GM18907 (cell line): ENCODE measurements around the gene DEPDC1.
"Not testable (repeated sequence)": the region's sequence is repeated elsewhere in the genome, so short reads cannot be mapped to it uniquely, and the experiment has no call there.

Source experiments
- ATAC-seq: cut with Tn5 transposase; IDR thresholded peaks from one replicate; pipeline ENCODE4 v1.9.1; 2021; ENCODE audit warnings: mild to moderate bottlenecking, moderate library complexity; ENCODE audit not compliant: unreplicated experiment

Gene DEPDC1

GRCh38 chr1:68479501-68479900, 17.4 kb downstream of the DEPDC1 start:
- ATAC-seq, result no peak

GRCh38 chr1:68478662-68479061, 18.2 kb downstream of the DEPDC1 start:
- ATAC-seq, result no peak

- ATAC-seq, result not testable (repeated sequence)
These were observed 20.3 kb downstream of the DEPDC1 start for GRCh38 chr1:68476626-68477025.

- no peak for ATAC-seq
These were observed 23.8 kb downstream of the DEPDC1 start for GRCh38 chr1:68473060-68473459.

GRCh38 chr1:68470388-68470970, 26.4 kb downstream of the DEPDC1 start:
- no peak for ATAC-seq

GRCh38 chr1:68464891-68465290, 32.0 kb downstream of the DEPDC1 start:
- ATAC-seq, result no peak

GRCh38 chr1:68460935-68461334, 35.9 kb downstream of the DEPDC1 start:
- ATAC-seq, result no peak

- no peak for ATAC-seq
These were observed 37.1 kb downstream of the DEPDC1 start for GRCh38 chr1:68459796-68460195.

- ATAC-seq, result no peak
These were observed 37.8 kb downstream of the DEPDC1 start for GRCh38 chr1:68459091-68459490.

GRCh38 chr1:68456202-68456601, 40.7 kb downstream of the DEPDC1 start:
- ATAC-seq, result no peak

- peak; percentile 69 for ATAC-seq
These were observed 42.3 kb downstream of the DEPDC1 start for GRCh38 chr1:68454534-68454933.

GRCh38 chr1:68453060-68453670, 43.7 kb downstream of the DEPDC1 start:
- no peak for ATAC-seq

GRCh38 chr1:68449901-68450300, 47.0 kb downstream of the DEPDC1 start, which contains the start of gene RPE65:
RPE65 (minus strand) TSS chr1:68449954; CDS start chr1:68449905, 49 bp downstream.
- no peak for ATAC-seq

GRCh38 chr1:68448365-68448764, 48.5 kb downstream of the DEPDC1 start:
- no peak for ATAC-seq

- no peak for ATAC-seq
These were observed 51.2 kb downstream of the DEPDC1 start for GRCh38 chr1:68445709-68446108.

- ATAC-seq, result peak; percentile 93
These were observed 53.9 kb downstream of the DEPDC1 start for GRCh38 chr1:68442822-68443556.

- no peak for ATAC-seq
These were observed 54.9 kb downstream of the DEPDC1 start for GRCh38 chr1:68442006-68442405.

GRCh38 chr1:68438310-68438709, 58.6 kb downstream of the DEPDC1 start:
- no peak for ATAC-seq

- ATAC-seq, result no peak
These were observed 63.5 kb downstream of the DEPDC1 start for GRCh38 chr1:68433395-68433794.

- ATAC-seq, result no peak
These were observed 65.8 kb downstream of the DEPDC1 start for GRCh38 chr1:68431076-68431475.

GRCh38 chr1:68429233-68429808, 67.6 kb downstream of the DEPDC1 start:
- ATAC-seq, result no peak

GRCh38 chr1:68426594-68426993, 70.3 kb downstream of the DEPDC1 start:
- ATAC-seq, result no peak
